ENCODE data around the gene MTARC1. TPM values are rescaled to one million over a fixed set of nuclear protein-coding genes. Genes with fewer than 3 reads are reported as not detected.

Gene MTARC1
- total RNA-seq, 1 experiment from 2014 or later, result 26.5 TPM

DNA sequence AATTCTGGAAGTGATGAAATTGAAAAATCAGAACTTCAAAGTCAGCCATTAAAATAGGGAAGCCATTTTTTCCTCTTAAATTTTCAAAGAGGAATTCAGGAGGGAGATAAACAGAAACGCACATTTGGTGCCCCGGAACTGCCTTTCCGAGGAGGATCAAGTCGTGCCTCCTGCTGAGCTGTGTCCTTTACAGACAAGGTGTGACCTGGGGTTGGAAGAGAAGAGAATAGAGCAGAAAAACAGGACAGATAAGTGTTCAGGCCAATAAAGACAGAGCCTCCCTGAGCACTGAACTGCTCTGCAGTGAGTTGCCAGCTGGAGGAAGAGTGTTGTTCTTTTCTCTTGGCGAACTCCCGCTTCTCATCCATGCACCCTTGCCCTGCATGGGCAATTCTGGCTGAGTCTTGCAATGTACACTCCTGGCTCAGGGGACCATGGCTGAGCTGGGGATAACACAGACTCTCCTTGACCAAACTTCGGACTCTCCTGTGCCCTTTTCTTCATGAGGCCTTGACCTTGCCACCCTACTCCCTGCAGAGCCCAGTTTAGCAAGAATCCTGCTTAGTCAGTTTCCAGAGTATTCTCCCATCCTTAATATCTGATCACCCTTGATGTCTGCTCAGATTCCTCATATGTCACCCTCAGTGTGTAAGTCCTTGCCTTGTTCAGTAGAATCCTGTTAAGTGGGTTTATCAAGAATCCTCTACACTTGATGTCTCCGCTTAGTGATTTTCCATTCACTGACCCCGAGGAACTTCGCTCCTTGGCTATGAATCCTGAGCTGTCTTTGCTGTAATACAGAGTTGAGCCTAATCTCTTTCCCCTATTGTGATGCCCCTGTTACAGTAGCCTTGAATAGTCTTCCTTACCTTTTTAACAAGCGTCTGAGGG, 1.3 kb upstream of the MTARC1 start:
- Histone ChIP-seq H3K27ac (ENCODE audit: low read depth, low read length) (no peak overlapping the region), H2AFZ (ENCODE audit: low read depth, low read length, poor library complexity, severe bottlenecking) (no peak overlapping the region), H3K79me2 (ENCODE audit: insufficient read depth, low read length) (peaks cover 13% of the 10 kb centered on the region), H3K9me2 (ENCODE audit: insufficient read depth) (no peaks in the 10 kb centered on the region), H4K20me1 (ENCODE audit: insufficient read depth) (no peaks in the 10 kb centered on the region), H3K4me3 (replicated peaks in 1 of 2; ENCODE audit: low read depth in 1 of 2, low read length in 2 of 2) (no peak overlapping the region), H3K9me3 (ENCODE audit: control insufficient read depth in 1 of 2, insufficient read depth in 1 of 2, low read depth in 1 of 2, low read length in 2 of 2) (no peaks in the 10 kb centered on the region), H3K4me2 (ENCODE audit: low read length) (no peak overlapping the region), H3K27me3 (ENCODE audit: insufficient read depth, low read length) (no peaks in the 10 kb centered on the region), H3K36me3 (ENCODE audit: control insufficient read depth in 1 of 2, insufficient read depth in 2 of 2, low read length in 2 of 2) (no peaks in the 10 kb centered on the region), H3K4me1 (ENCODE audit: control insufficient read depth in 1 of 2, insufficient read depth in 2 of 2, low read length in 2 of 2) (peaks cover 9 to 25% of the 10 kb centered on the region in 2 experiments), H3K9ac (ENCODE audit: low read length) (no peak overlapping the region)
- BruUV-seq (replicated peaks), result no TSS peak
- intact Hi-C loops (cut with micrococcal nuclease), result no loop called here
- POLR2A ChIA-PET, result no interaction called here
- DNase-seq (ENCODE audit: low read depth, low spot score), result no peak
- CTCF ChIA-PET, result interaction anchor here (1.1 to 3.4 kb wide), 3 partner anchors 9 to 595 kb away, joined by 3 to 29 read pairs (median 9); no protein-coding TSS in a partner anchor
- no peak for TF ChIP-seq SP1 (IDR thresholded peaks at IDR 0.05; ENCODE audit: low read depth)
- no peak for TF ChIP-seq YY1 (IDR thresholded peaks at IDR 0.05; ENCODE audit: extremely low read depth, insufficient replicate concordance, low read depth, low read length)
- no peak for TF ChIP-seq JUND (IDR thresholded peaks at IDR 0.05)
- TF ChIP-seq ZBTB33 (IDR thresholded peaks at IDR 0.05; ENCODE audit: extremely low read depth, insufficient replicate concordance, low read length), result no peak
- no peak for TF ChIP-seq POLR2AphosphoS5 (IDR thresholded peaks at IDR 0.05; ENCODE audit: low read depth, low read length)
- no peak for TF ChIP-seq CBX3 (IDR thresholded peaks at IDR 0.05; ENCODE audit: low read depth)
- TF ChIP-seq, protein P1, sequence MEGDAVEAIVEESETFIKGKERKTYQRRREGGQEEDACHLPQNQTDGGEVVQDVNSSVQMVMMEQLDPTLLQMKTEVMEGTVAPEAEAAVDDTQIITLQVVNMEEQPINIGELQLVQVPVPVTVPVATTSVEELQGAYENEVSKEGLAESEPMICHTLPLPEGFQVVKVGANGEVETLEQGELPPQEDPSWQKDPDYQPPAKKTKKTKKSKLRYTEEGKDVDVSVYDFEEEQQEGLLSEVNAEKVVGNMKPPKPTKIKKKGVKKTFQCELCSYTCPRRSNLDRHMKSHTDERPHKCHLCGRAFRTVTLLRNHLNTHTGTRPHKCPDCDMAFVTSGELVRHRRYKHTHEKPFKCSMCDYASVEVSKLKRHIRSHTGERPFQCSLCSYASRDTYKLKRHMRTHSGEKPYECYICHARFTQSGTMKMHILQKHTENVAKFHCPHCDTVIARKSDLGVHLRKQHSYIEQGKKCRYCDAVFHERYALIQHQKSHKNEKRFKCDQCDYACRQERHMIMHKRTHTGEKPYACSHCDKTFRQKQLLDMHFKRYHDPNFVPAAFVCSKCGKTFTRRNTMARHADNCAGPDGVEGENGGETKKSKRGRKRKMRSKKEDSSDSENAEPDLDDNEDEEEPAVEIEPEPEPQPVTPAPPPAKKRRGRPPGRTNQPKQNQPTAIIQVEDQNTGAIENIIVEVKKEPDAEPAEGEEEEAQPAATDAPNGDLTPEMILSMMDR (IDR thresholded peaks at IDR 0.05 in 2 of 3, conservative IDR thresholded peaks at IDR 0.05 in 1 of 3; ENCODE audit: borderline replicate concordance in 1 of 3, insufficient read depth in 1 of 3, low read depth in 2 of 3, low read length in 2 of 3), result no peak
- no peak for TF ChIP-seq EZH2phosphoT487 (IDR thresholded peaks at IDR 0.05; ENCODE audit: borderline replicate concordance)
- no peak for TF ChIP-seq POLR2A (IDR thresholded peaks at IDR 0.05; ENCODE audit: borderline replicate concordance, extremely low read depth, insufficient read depth, insufficient read length)
- no peak for TF ChIP-seq ZFX (IDR thresholded peaks at IDR 0.05)
- no peak for TF ChIP-seq ZNF274 (IDR thresholded peaks at IDR 0.05; ENCODE audit: low read depth, low read length)
- TF ChIP-seq FOSL1 (IDR thresholded peaks at IDR 0.05; ENCODE audit: low read depth), result no peak
- TF ChIP-seq EGR1 (IDR thresholded peaks at IDR 0.05; ENCODE audit: low read depth), result no peak
- no peak for TF ChIP-seq RAD21 (IDR thresholded peaks at IDR 0.05; ENCODE audit: low read depth)
- no peak for TF ChIP-seq SIN3A (IDR thresholded peaks at IDR 0.05; ENCODE audit: low read depth)
- no peak for TF ChIP-seq EZH2 (IDR thresholded peaks at IDR 0.05)
- TF ChIP-seq REST (IDR thresholded peaks at IDR 0.05; ENCODE audit: low read depth), result no peak
- TF ChIP-seq ELF1 (IDR thresholded peaks at IDR 0.05; ENCODE audit: borderline replicate concordance, low read depth), result no peak
- RAD21 ChIA-PET (ENCODE audit: low non-redundant PET in 1 of 2, low total read pairs in 2 of 2, uncharacterized antibody in 2 of 2, unreplicated experiment in 2 of 2), result no interaction called here
- no peak for ATAC-seq
